Thyroid gland (tissue), 4 donors: ENCODE results near the gene BCR. TPM values are rescaled to one million over a fixed set of nuclear protein-coding genes. Genes with fewer than 3 reads are reported as not detected.

Source experiments
- DNase-seq, 2 donors: peaks; one replicate each; pipeline ENCODE4 v3.0.0-alpha.2; 2019
- H3K27ac ChIP-seq, 3 donors: fragments of 200-600 bp; sonication (generic); 1 replicate in 2 of 3; 2 replicates in 1 of 3; pipeline ENCODE4 v1.5.1; 2016 to 2019; ENCODE audit warnings: mild to moderate bottlenecking in 1 of 3, moderate library complexity in 1 of 3
- H3K27me3 ChIP-seq: fragments of 200-600 bp; sonication (generic); one replicate; pipeline ENCODE4 v1.5.1; 2019
- H3K36me3 ChIP-seq, 2 donors: fragments of 200-600 bp; sonication (generic); one replicate each; pipeline ENCODE4 v1.5.1; 2016 to 2019
- H3K4me1 ChIP-seq, 2 donors: fragments of 200-600 bp; sonication (generic); one replicate each; pipeline ENCODE4 v1.5.1; 2017 to 2019
- H3K4me3 ChIP-seq, 3 donors: fragments of 200-600 bp; sonication (generic); replicated peaks in 1 of 3; 1 replicate in 2 of 3; 2 replicates in 1 of 3; pipeline ENCODE4 v1.5.1; 2016; ENCODE audit warnings: mild to moderate bottlenecking in 1 of 3
- H3K9me3 ChIP-seq: fragments of 200-600 bp; sonication (generic); one replicate; pipeline ENCODE4 v1.5.1; 2017
- POLR2A ChIP-seq, 2 donors: fragments of 450-650 bp; IDR thresholded peaks; one replicate each; pipeline ENCODE4 v1.6.1; 2017; ENCODE audit warnings: antibody characterized with exemption in 2 of 2, mild to moderate bottlenecking in 2 of 2, moderate library complexity in 1 of 2
- WGBS, 2 donors: methylation state at CpG; one replicate each; pipeline ENCODE4 v1.1.5; 2017; 5-methylcytosine and 5-hydroxymethylcytosine counted together
- intact Hi-C: fragments of 100-400 bp; cut with DNase I; formaldehyde crosslinking; loops from one replicate; pipeline ENCODE4 v1.15.1; 2023
- total RNA-seq, 4 donors: library from RNA; depleted of rRNA; stranded (reverse); fragments of >200 nt; gene quantifications; one replicate each; pipeline ENCODE4 v1.2.3, GENCODE V29; 2016
- TF ChIP-seq, protein P1 (sequence below), 6 experiments: fragments of 200-600 bp in 3 of 6; fragments of 450-650 bp in 3 of 6; sonication (generic) in 3 of 6; IDR thresholded peaks; one replicate each; pipeline ENCODE4 v1.5.1; 2016 to 2019; ENCODE audit warnings: antibody characterized with exemption in 6 of 6, mild to moderate bottlenecking in 2 of 6, inconsistent platforms in 1 of 6, moderate library complexity in 1 of 6

The BCR gene
- total RNA-seq, 4 donors from 2014 or later = 80.1 to 127 (median 87.7) TPM

DNA sequence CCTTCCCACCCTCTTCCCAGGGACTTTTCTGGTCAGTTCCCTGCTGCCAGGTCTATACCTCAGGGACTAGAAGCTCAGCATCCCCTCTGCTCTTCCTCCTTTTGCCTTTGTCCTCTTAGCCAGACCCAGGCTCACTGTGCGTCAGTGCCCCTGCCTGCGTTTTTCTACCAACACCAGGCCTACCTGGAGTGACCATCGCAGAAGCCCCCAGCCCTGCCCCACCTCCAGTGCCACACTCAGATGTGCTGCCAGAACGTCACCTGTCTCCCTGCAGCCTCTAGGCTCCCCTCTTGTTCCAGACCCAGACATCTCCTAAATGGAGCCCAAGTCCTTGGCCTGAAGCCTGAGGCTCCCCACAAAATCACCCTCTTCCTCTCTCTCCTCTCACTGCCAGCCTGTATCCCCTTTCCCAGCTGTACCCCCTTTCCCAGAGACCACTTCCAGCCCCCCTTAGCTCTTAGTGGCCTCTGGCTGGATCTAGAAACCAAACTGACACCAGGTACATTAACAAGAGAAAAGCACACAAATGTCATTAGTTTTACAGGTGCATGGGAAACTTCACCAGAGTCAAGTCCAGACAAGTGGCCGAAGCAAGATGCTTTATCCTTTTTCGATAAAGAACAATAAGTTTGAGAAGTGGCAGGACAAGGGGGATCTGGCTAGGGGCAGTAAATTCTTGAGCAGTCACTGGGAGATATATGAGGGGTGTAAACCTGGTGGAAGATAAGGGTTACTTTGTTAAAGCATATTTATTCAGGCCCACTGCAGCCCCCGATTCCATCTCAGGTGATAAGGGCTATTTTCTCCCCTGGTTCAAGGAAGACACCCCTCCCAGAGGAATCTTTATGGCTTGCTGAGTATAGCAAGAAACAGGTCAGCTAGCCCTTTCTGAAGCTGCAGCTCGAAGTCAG lies 61.5 kb downstream of the BCR start:
- Histone ChIP-seq H3K4me3 (no peak overlapping the region), H3K36me3 (no peaks in the 10 kb centered on the region), H3K27ac (no peak overlapping the region), H3K9me3 (no peaks in the 10 kb centered on the region), H3K27me3 (no peaks in the 10 kb centered on the region), H3K4me1 (peaks cover 11 to 42% of the 10 kb centered on the region in 2 donors)
- 81 to 90% methylated on average over 8 of the region's 8 CpGs for WGBS, 2 donors
- DNase-seq = no peak
- intact Hi-C loops = no loop called here
- TF ChIP-seq, protein P1, sequence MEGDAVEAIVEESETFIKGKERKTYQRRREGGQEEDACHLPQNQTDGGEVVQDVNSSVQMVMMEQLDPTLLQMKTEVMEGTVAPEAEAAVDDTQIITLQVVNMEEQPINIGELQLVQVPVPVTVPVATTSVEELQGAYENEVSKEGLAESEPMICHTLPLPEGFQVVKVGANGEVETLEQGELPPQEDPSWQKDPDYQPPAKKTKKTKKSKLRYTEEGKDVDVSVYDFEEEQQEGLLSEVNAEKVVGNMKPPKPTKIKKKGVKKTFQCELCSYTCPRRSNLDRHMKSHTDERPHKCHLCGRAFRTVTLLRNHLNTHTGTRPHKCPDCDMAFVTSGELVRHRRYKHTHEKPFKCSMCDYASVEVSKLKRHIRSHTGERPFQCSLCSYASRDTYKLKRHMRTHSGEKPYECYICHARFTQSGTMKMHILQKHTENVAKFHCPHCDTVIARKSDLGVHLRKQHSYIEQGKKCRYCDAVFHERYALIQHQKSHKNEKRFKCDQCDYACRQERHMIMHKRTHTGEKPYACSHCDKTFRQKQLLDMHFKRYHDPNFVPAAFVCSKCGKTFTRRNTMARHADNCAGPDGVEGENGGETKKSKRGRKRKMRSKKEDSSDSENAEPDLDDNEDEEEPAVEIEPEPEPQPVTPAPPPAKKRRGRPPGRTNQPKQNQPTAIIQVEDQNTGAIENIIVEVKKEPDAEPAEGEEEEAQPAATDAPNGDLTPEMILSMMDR (IDR thresholded peaks at IDR 0.05) = no peak
- TF ChIP-seq POLR2A (IDR thresholded peaks at IDR 0.05) = no peak

DNA sequence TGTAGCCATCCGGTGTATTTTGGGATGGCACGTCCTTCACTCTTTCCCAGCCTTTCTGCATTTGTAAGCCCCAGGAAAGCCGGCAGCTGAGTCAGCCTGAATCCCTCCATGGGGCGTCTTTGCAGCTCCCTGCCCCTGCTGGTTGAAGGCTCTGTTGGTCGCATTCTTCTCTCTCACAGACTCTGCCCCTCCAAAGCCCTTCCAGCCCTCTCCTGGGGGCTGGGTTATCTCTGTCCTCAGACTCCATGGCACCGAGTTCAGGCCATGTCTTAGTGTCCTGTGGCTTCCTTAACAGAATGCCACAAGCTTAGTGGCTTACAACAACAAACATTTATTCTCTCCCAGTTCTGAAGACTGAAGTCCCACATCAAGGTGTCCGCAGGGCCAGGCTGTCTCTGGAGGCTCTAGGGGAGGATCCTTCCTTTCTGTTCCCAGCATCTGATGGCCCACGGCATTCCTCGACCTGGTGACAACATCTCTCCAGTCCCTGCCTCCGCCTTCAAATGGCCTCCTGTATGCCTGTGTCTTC lies 62.2 kb downstream of the BCR start:
- DNase-seq = no peak
- intact Hi-C loops = no loop called here
- Histone ChIP-seq H3K27ac (no peak overlapping the region), H3K4me1 (peaks cover 3 to 36% of the 10 kb centered on the region in 2 donors), H3K27me3 (no peaks in the 10 kb centered on the region), H3K9me3 (no peaks in the 10 kb centered on the region), H3K4me3 (no peak overlapping the region), H3K36me3 (no peaks in the 10 kb centered on the region)
- whole genome bisulfite sequencing, 2 donors = 74 to 81% methylated on average over 10 of the region's 10 CpGs
- no peak for TF ChIP-seq POLR2A (IDR thresholded peaks at IDR 0.05)
- TF ChIP-seq, protein P1 (IDR thresholded peaks at IDR 0.05) = no peak

DNA sequence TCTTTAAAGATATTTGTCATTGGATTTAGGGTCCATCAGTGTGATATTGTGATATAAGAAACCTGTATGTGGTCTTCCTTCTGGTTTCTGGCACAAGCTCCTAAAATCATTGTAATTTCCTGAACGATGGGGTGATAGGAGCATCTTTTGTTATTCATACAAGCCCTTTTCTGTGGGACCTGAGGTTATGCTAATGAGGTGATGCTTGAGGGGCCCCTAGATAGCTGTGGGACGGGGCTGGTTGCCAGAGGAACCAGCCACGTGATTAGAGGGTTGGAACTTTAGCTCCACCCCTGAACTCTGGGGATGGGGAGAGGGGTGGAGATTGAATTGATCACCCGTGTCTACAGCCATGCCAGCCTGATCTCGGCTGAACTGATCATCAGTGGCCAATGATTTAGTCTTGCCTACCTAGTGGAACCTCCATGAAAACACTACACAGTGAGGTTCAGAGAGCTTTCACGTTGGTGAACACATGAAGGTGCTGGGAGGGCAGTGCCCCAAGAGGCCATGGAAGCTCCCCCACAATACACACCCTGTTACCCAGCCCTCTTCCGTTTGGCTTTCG lies 62.8 kb downstream of the BCR start:
- no peak overlapping the region for H3K4me3 ChIP-seq
- H3K4me1 ChIP-seq = peaks cover 4 to 38% of the 10 kb centered on the region in 2 donors
- no peaks in the 10 kb centered on the region for H3K27me3 ChIP-seq
- WGBS, 2 donors = 48% methylated on average over 7 to 8 of the region's 8 CpGs
- H3K9me3 ChIP-seq = no peaks in the 10 kb centered on the region
- intact Hi-C loops = no loop called here
- TF ChIP-seq, protein P1 (IDR thresholded peaks at IDR 0.05) = no peak
- TF ChIP-seq POLR2A (IDR thresholded peaks at IDR 0.05) = no peak
- DNase-seq = peak; percentile 27 to 35
- H3K36me3 ChIP-seq = no peaks in the 10 kb centered on the region
- peak overlapping the region in 1 of 3 donors; percentile 14 for H3K27ac ChIP-seq

DNA sequence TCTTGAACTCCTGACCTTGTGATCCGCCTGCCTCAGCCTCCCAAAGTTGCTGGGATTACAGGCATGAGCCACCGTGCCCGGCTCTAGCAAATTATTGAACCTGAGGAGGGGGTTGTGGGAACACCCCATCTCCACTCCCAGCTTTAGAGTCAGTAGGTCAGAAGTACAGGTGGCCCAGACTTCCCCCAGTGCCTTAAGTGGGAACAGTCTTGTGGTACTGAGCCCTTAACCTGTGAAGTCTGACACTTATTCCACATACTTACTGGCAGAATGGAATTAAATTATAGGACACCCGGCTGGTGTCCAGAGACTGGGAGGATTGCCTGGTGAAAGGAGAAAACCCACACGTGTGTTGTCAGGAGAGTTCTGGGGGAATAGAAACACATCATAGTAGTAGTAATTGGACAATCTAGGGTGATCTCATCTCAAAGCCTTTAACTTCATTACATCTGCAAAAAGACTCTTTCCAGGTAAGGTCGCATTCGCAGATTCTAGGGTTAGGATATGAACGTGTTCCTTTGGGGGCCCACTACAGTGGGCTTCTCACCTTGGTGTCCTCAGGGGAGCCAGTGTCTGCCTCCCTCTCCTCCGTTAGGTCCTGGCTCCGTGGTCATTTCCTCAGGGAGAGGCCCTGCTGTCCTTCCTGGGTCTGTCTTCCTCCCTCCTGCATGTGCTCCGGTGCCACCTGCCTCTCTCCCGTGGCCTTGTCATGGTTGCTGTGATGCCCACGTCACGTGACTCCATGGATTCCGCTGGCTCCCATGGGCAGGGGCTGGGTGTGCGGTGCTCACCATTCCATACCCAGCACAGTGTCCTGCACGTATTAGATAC lies 63.8 kb downstream of the BCR start:
- H3K9me3 ChIP-seq = no peaks in the 10 kb centered on the region
- peak overlapping the region in 1 of 3 donors; percentile 14 for H3K27ac ChIP-seq
- intact Hi-C loops = no loop called here
- 95% methylated on average over 17 of the region's 17 CpGs for WGBS, 2 donors
- peaks cover 13 to 48% of the 10 kb centered on the region in 2 donors for H3K4me1 ChIP-seq
- TF ChIP-seq, protein P1 (IDR thresholded peaks at IDR 0.05) = no peak
- no peak for TF ChIP-seq POLR2A (IDR thresholded peaks at IDR 0.05)
- no peaks in the 10 kb centered on the region for H3K27me3 ChIP-seq
- DNase-seq = no peak
- no peaks in the 10 kb centered on the region for H3K36me3 ChIP-seq
- no peak overlapping the region for H3K4me3 ChIP-seq
